HEK293 (cell line): ENCODE results near the gene CNPY4.

ENCODE experiments used
- CTCF ChIP-seq: fragments of 450-650 bp; formaldehyde crosslinking; IDR thresholded peaks from 2 replicates; pipeline ENCODE4 v1.5.1; 2016; ENCODE audit warnings: missing biosample characterization, missing genetic modification characterization
- HOXC10 ChIP-seq: sonication (generic); formaldehyde crosslinking; IDR thresholded peaks from 2 replicates; pipeline ENCODE4 v1.8.1; 2023; ENCODE audit warnings: mild to moderate bottlenecking, missing genetic modification reagents
- YY2 ChIP-seq: fragments of 450-650 bp; formaldehyde crosslinking; IDR thresholded peaks from 2 replicates; pipeline ENCODE4 v1.5.1; 2016; ENCODE audit warnings: missing biosample characterization, missing genetic modification characterization
- ZBTB17 ChIP-seq: fragments of 450-650 bp; formaldehyde crosslinking; IDR thresholded peaks from 2 replicates; pipeline ENCODE4 v1.5.1; 2016; ENCODE audit warnings: missing biosample characterization, missing genetic modification characterization
- ZEB2 ChIP-seq: fragments of 450-650 bp; formaldehyde crosslinking; IDR thresholded peaks from 2 replicates; pipeline ENCODE4 v1.5.1; 2016; ENCODE audit warnings: missing biosample characterization, missing genetic modification characterization
- ZFP41 ChIP-seq: fragments of 450-650 bp; formaldehyde crosslinking; IDR thresholded peaks from 2 replicates; pipeline ENCODE4 v1.5.1; 2016; ENCODE audit warnings: missing biosample characterization, missing genetic modification characterization, borderline replicate concordance
- ZNF658 ChIP-seq: fragments of 450-650 bp; formaldehyde crosslinking; IDR thresholded peaks from 2 replicates; pipeline ENCODE4; 2016; ENCODE audit warnings: missing biosample characterization, missing genetic modification characterization

DNA sequence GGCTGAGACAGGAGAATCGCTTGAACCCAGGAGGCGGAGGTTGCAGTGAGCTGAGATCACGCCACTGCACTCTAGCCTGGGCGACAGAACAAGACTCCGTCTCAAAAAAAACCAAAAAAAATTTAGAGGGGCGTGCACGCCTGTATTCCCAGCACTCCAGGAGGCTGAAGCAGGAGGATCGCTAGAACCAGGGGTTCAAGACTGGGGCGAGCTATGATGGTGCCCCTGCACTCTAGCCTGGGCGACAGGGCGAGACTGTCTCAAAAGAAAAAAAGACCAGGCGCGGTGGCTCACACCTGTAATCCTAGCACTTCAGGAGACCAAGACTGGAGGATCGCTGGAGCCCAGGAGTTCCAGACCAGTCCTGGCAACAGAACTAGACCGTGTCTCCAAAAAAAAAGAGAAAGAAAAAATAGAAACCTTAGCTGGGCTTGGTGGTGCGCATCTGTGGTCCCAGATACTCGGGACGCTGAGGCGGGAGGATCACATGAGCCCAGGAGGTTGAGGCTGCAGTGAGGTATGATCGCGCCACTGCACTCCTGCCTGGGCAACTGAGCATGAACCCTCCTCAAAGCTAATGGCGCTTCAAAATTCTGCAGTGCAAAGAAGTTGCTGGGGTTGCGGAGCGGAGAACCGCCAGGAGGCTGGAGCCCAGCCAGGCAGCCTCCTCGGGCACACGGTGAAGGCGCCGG is 7.0 kb downstream of the CNPY4 start:
- TF ChIP-seq CTCF (tag by site-specific recombination), result no peak
- TF ChIP-seq ZEB2 (tag by site-specific recombination), result no peak
- no peak for TF ChIP-seq HOXC10 (CRISPR knock-in tag)
- TF ChIP-seq ZBTB17, result no peak
- no peak for TF ChIP-seq ZNF658 (tag by site-specific recombination)
- TF ChIP-seq ZFP41 (tag by site-specific recombination), result no peak
- TF ChIP-seq YY2 (tag by site-specific recombination), result no peak
